GM19452 (cell line): ENCODE data around the gene HSF2.

Experiments used
- ATAC-seq: cut with Tn5 transposase; IDR thresholded peaks from one replicate; pipeline ENCODE4 v1.9.1; 2021; ENCODE audit not compliant: unreplicated experiment

Gene HSF2, protein sequence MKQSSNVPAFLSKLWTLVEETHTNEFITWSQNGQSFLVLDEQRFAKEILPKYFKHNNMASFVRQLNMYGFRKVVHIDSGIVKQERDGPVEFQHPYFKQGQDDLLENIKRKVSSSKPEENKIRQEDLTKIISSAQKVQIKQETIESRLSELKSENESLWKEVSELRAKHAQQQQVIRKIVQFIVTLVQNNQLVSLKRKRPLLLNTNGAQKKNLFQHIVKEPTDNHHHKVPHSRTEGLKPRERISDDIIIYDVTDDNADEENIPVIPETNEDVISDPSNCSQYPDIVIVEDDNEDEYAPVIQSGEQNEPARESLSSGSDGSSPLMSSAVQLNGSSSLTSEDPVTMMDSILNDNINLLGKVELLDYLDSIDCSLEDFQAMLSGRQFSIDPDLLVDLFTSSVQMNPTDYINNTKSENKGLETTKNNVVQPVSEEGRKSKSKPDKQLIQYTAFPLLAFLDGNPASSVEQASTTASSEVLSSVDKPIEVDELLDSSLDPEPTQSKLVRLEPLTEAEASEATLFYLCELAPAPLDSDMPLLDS

DNA sequence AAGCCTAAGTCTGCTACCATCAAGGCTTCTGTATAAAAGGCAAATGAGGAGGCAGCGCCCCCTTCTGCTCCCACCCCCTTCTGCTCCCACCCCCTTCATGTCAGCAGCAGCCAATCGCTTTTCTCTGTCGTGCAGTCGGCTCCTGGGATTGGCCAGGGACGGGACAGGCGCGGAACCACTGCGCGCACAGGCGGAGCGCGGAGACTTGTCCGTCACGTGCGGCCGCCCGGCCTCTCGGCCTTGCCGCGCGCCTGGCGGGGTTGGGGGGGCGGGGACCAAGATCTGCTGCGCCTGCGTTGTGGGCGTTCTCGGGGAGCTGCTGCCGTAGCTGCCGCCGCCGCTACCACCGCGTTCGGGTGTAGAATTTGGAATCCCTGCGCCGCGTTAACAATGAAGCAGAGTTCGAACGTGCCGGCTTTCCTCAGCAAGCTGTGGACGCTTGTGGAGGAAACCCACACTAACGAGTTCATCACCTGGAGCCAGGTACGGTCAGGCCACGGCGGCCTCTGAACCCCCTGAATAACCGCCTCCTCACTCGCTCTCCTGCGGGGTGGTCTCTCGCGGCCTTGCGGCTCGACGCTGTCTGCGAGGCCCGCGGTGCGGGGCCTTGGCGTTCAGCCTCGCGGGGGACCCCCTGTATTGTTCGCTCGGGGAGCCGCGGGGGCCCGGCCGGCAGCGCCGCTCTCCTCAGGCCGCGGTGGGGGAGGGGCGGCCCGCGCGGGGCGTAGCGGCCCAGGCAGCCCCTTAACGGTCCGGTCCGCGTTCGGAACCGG, at the start of gene HSF2:
Gene HSF2 (plus strand): TSS at position 305 of the 773 bp plus-strand sequence. CDS start 86 bp downstream, at position 391.
- peak; percentile 98 for ATAC-seq

DNA sequence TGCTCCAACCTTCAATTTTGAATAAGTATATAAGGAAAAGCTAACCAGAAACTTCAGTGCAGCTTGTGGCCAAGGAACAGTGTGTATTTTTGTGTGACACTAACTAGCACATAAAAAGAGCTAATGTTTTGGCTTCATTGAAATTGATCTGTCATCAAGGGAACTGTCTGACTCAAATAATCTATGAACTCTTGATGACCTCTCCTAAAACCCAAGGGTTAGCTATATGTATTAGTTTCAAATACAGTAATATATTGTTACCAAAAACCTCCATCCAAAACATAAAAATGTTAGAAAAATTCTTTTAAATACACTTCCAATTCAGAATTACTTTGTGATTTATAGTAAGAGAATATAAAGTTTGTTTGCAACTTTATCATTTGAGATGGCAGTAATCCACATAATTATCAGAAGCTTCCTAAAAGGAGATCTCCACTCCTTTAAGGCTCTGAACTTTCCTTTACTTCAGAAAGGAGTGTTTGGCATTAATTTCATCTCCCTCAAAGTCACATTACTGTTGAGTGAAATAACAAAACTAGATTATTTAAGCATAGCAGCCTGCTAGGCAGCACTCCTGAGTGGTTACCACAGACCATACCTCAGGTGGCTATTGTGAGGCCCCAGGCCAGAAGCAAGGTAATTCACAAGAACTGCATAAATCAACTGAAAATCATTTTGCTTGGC, 46.3 kb upstream of the HSF2 start:
- ATAC-seq: no peak

DNA sequence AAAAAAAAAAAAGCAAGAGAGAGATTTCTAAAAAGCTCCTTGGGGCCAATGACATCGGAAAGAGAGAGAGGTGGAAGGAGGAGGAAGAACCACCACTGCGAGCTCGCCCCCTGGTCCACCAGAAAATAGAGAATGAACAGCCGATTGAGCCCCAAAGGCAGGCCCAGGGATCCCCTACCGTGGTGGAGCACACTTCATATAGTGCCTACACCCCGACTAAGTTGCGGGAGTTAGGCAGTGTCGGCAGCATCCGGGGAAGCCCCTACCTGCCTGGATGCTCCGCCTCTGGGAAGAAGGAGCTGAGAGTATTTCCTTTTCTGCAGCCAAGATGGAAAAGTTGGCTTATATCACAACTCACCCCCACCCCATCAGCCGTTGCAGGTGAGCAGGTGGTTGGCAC, 38.6 kb upstream of the HSF2 start:
- ATAC-seq: no peak

DNA sequence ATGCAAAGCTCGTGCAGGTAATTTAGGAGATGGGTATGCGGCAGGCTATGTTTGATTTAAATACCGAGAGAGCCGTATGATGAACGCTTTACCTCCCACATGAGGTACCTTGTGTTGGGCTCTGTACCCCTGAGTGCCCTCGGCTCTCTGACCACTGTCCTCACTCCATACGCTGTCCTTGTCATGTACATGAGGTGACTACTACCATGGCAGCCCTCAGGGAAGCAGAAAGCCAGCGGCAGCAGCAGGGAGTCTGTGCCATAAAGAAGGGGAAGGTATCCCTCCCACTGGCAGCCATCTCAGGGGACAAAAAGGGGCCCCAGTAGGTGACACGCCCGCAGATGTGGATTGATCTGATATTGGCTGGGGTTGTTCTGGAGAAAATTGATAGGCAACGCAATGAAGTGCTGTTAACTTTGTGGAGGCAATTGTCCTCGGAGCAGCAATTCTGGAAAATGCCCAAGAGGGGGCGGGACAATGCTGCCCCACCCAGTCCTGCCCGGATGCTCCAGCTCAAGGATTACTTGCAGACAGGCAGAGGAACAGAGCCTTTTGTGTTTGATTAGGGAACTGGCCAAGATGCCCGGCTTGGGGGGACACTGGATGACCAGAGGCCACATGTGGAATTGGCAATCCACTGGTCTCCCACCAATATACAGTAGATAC, 38.0 kb upstream of the HSF2 start:
- ATAC-seq: no peak

DNA sequence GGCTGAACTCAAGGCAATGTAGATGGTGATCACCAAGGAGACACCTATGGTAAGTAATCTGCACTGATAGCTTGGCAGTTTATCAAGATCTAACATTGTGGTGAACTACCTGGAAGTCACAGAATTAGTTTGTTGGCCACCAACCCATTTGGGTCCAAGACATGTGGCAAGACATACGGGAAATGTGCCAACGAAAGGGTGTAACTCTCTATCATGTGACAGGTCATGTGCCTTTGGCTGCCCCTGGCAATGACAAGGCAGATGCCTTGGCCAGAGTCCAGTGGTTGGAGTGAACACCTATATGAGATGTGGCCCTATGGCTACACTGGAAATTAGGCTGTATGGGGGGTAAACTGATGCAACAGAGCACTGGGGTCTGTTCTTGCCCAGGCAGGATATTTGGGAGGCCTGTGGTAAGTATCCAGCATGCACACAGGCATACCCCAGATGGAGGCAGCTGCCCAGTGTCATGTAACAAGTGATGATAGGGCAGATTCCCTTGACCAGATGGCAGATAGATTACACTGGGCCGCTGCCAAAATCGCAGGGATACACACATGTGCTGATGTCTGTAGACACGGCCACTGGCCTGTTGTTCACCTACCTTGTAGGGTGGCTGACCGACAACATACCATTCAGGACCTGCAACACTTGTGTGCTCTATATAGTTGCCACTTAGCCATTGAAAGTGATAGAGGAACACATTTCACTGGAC, 35.5 kb upstream of the HSF2 start:
- no peak for ATAC-seq

DNA sequence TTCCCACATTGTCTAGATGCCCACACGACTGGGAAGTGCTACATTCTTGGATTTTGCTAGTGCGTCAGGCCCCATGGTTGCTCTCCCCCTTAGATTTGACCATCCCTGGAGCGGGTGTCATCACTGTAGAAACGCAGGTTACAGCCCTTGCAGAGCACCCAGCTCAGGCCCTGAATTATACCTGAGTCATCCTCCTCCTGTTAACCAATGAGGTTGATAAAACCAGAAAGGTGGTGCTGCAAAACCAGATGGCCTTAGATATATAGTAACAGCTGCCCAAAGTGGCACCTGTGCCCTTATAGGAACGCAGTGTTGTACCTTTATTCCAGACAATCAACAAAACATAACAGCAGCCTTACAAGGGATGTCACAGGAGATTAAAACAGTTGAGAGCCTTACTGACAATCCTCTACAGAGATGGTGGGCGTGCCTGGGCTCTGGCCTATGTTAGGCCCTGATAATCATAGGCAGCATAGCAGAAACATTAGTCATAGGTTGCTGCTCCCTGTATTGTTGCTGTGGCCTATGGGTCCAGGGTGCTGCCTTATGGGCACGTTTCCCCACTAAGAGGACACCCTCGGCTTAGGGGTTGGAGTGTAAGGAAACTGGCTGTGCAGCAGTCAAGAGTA, 33.6 kb upstream of the HSF2 start:
- no peak for ATAC-seq

DNA sequence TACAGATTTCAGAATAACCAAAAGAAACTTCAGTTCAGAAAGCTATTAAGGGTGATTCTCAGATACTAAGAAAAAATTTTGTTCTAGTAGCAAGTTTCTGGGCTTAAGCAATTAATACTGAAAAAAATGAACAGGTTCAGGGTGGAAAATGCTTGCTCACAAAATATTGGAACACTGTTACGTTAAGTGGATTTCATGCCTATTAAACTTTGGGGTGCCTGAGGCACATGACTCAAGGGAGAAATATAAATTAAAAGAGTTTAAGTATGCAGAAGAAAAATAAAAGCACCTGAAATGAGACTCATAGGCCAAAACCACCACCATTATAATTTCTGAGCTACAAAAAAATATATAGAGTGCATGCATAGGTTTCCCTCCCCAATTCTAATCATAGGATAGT, 32.3 kb upstream of the HSF2 start:
- no peak for ATAC-seq

DNA sequence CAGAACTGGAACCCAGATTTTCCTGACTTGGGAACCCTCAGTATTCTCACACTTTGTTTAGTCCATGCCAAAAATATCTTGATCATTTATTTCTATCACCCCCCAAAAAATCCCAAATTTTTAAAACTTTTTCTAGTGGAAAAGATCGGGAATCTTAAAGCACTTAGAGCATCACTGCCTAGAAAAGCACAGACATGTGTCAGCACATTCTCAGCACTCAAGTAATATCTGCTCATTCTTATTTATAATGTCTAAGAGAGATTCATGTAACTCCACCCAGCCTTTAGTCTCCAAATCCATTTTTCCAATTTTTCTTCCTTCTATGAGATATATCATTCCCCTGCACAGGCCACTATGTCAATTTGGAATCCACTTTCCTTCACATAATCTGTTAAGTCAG, 29.9 kb upstream of the HSF2 start:
- ATAC-seq: no peak

DNA sequence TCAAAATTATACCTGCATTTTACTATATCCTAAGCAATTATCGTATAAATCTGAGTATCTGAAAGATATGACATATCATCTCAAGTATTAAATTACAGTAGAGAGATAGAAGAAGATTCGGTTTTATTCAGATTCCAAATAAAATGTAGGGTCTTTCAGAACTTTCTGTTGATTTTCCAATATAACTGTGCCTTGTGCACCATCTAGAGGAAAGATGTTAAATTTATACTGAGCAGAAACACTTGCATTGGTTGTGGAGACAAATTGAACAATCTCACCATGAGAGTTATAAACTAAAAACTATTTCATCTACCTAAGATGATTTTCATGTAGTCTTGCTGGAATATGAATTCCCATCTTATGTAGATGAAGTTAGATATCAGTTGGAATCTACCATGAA, 26.8 kb upstream of the HSF2 start:
- no peak for ATAC-seq

DNA sequence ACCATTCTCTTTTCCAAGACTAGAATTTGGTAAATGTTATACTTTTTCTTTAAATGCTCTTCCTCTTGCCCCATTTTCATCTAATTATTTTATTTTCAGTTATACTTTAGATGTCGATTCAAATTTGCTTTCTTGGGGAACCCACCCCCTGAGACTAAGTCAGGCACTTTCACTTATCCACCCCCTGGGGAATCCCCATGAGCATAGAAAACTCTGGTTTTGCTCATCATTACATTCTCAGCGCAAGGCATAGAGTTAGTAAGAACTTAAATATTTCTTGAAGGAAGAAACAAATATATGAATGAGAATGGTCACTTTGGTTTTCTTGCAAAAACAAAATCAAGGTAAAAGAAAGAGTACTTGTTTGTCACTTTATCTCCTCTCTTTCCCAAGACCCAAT, 25.1 kb upstream of the HSF2 start:
- no peak for ATAC-seq

DNA sequence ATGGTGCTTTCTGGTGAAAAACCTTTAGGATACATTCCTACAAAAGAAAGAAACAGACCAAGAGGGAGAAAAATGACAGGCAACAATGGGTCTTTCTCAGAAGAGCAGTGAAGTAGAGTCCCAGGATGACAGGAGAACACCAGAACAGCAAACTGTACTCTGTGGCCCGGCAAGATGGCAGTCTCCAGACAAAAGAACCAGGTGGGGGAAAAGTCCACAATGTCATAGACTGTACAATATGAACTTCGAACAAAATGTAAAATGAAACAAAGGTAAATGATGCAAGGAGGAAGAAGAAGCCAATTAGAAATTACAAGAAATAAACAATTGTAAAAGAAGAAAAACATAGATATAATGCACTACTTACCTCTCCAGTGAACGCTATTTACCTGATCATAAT, 23.2 kb upstream of the HSF2 start:
- ATAC-seq: no peak

DNA sequence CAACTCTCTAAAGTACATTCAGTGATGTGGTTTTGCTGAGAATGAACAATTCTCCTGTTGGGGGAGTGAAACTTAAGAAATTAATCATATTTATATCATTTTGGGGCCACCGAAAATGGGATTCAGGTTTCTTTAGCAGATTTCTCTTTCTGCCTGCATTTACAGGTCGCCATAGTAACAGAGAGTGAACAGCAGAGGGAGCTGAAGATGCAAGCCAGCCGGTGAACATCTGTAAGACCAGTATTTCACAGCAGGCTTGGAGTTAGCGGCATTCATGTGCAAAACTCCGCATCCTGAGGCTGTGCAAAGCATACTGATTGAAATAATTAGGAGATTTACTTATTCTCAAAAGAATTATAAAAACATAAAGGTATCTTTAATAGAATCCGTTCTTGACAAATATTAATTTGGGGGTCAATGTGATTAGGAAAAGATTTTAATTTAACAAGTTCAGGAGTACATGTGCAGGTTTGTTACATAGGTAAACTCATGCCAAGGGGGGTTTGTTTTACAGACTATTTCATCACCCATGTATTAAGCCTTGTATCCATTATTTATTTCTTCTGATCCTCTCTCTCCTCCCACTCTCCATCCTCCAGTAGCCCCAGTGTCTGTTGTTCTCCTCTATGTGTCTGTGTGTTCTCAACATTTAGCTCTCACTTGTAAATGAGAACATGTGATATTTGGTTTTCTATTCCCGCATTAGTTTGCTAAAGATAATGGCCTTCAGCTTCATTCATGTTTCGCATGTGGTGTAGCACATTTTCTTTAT, 17.8 kb upstream of the HSF2 start:
- peak; percentile 98 for ATAC-seq

DNA sequence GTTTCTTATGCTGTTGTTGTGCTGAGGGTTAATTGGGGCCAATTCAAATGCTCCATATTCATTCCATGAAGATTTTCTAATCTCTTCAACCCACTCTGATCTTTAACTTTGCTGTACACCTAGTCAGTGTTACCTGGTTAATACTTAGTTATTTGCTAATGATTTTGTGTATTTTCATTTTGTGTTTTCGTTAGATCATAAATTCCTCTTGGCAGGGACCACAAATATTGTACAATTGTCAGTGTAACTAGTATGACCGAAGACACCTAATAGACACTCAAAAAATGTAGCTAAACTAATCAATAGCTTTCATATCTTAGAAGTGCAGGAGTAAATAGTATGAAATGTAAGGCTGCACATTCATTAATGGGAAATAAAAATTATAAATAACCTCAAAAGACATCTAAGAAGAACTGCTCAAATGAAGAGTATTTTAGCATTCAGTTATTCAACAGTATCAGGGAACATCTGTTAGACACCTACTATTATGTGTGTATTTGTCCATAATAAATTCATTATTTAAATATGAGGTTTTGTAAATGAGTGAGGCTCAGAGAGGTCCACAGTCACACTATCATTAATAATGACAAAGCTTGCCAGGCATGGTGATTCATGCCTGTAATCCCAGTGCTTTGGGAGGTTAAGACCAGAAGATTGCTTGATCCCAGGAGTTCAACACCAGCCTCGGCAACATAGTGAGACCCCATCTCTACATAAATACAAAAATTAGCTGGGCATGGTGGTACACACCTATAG, 13.4 kb upstream of the HSF2 start:
- no peak for ATAC-seq

DNA sequence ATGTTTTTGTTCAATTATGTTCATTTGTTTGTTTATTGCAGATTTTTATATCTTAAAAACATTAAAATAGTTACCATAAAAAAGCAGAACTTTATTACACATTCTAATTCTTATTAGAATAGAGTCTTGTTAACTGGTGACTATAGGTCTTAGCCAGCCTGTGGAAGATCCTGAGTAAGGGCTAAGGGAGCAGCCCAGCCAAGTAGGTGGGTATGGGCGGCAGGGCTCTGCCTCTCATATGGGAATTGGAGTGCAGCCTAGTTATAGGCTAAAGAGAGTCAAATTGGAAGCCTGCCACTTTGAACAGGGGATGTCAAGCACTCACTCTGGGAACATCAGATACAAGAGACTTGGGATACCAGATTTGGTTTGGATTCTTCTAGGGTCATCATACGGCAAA, 10.5 kb upstream of the HSF2 start:
- no peak for ATAC-seq

DNA sequence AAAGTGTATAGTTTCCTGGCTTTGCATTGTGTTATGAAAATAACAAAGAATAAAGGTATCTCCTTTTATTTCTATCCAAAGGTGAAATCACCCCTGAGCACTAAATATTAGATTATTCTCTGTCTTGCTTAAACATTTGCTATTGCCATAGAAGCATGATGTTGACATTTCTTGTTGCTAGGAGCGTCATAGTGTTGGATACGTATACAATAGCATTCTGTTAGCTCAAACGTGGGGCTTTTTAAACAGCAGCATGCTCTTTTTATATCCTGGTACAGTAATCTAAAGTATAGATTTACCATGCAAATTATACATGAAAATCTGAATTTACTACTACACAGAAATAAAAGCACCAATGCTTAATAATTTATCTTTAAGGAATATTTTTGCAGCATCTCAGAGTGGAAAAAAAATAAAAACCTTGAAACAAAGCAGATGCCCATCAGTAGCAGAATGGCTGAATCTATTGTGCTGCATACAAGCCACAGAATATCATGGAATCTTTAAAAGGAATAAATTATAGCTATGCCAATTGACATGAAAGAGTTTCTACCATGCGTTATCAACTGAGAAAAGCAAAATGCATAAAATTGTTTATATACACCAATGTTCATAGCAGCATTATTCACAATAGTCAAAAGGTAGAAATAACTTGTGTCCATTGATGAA, 9.6 kb upstream of the HSF2 start:
- ATAC-seq: no peak

DNA sequence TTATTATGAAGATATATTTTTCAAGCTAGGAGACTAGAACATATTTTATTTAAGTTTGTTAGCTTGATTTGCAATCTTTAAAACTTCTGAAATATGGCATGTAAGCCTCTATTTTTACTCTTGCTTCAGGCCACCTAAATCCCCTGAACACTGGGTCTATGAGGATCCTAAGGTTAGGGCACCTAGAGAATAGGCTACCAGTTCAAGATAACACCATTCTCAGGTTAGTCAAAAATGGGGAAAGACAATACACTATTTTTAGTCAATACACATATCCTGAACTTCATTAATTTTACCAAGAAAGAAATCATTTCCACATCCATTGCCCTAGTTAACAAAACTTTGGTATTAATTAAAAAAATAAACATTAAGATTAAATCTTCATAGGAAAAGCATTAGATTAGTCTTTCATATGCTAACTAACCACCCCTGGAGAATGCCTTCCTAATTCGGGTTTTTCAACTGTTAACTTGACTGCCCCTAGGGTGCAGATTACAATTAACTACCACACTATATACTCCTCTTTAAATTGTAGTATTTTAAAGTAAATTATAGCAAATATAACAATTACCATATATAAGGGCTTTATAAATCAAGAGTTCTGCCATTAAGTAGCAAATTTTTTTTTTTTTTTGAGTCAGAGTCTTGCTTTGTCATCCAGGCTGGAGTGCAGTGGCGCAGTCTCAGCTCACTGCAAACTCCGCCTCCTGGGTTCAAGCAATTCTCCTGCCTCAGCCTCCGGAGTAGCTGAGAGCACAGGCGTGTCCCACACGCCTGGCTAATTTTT, 6.7 kb upstream of the HSF2 start:
- no peak for ATAC-seq

DNA sequence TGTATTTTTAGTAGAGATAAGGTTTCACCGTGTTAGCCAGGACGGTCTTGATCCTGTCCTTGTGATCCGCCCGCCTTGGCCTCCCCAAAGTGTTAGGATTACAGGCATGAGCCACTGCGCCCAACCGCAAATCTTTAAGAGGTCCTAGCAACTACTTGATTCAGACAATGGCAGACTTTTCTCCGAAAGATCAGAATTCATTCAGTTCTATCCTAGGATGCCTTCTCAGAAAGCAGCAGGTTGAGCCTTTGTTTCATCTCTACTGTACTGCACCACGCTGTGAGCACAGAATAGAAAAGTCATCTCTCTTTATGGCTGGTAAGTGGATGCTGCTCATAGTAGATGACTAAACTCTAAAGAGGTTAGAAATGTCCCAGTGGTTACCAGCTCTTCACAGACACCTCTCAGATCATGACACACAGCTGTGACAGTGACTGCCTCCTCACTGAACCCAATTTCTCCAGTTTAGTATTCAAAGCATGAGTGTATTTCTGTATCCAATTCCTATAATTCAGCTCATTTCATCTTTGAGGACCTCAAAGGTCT, 6.0 kb upstream of the HSF2 start:
- no peak for ATAC-seq
